ENCODE measurements around the gene NPIPA7. TPM values are rescaled to one million over a fixed set of nuclear protein-coding genes. Genes with fewer than 3 reads are reported as not detected.
"Not testable (repeated sequence)": the region's sequence is repeated elsewhere in the genome, so short reads cannot be mapped to it uniquely, and the experiment has no call there.

NPIPA7 gene
- total RNA-seq, 3 donors from 2014 or later, result 4.1 to 8.8 (median 4.6) TPM

- H3K4me3 ChIP-seq; H3K4me1 ChIP-seq (ENCODE audit: low read depth); H3K9me3 ChIP-seq; intact Hi-C loops (cut with DNase I, micrococcal nuclease); ATAC-seq; DNase-seq; H3K36me3 ChIP-seq (ENCODE audit: low read depth): not testable (repeated sequence)
Measured at GRCh38 chr16:16399685-16400084, 20.7 kb downstream of the NPIPA7 start.

- H3K9me3 ChIP-seq; ATAC-seq; H3K36me3 ChIP-seq (ENCODE audit: low read depth); DNase-seq; intact Hi-C loops (cut with DNase I, micrococcal nuclease); H3K4me3 ChIP-seq; H3K4me1 ChIP-seq (ENCODE audit: low read depth): not testable (repeated sequence)
Measured at GRCh38 chr16:16402333-16402732, 23.4 kb downstream of the NPIPA7 start.

GRCh38 chr16:16404283-16404682 is 25.3 kb downstream of the NPIPA7 start:
- H3K4me1 ChIP-seq (ENCODE audit: low read depth); ATAC-seq; H3K9me3 ChIP-seq; intact Hi-C loops (cut with DNase I, micrococcal nuclease); H3K36me3 ChIP-seq (ENCODE audit: low read depth); DNase-seq; H3K4me3 ChIP-seq: not testable (repeated sequence)

- H3K36me3 ChIP-seq (ENCODE audit: low read depth); H3K4me1 ChIP-seq (ENCODE audit: low read depth); ATAC-seq; intact Hi-C loops (cut with DNase I, micrococcal nuclease); DNase-seq; H3K9me3 ChIP-seq; H3K4me3 ChIP-seq: not testable (repeated sequence)
Measured at GRCh38 chr16:16405421-16405820, 26.5 kb downstream of the NPIPA7 start.

GRCh38 chr16:16408430-16408829 is 29.5 kb downstream of the NPIPA7 start:
- ATAC-seq; DNase-seq; H3K4me1 ChIP-seq (ENCODE audit: low read depth); H3K36me3 ChIP-seq (ENCODE audit: low read depth); intact Hi-C loops (cut with DNase I, micrococcal nuclease); H3K9me3 ChIP-seq; H3K4me3 ChIP-seq: not testable (repeated sequence)

- ATAC-seq; intact Hi-C loops (cut with DNase I, micrococcal nuclease): not testable (repeated sequence)
Measured at GRCh38 chr16:16413773-16414172, 34.8 kb downstream of the NPIPA7 start.

GRCh38 chr16:16417071-16417470 is 38.1 kb downstream of the NPIPA7 start:
- DNase-seq; H3K4me1 ChIP-seq (ENCODE audit: low read depth); H3K9me3 ChIP-seq; ATAC-seq; intact Hi-C loops (cut with DNase I, micrococcal nuclease); H3K4me3 ChIP-seq; H3K36me3 ChIP-seq (ENCODE audit: low read depth): not testable (repeated sequence)

More at GRCh38 chr16:16413773-16414172, 34.8 kb downstream of the NPIPA7 start:
- H3K4me1 ChIP-seq (ENCODE audit: low read depth); H3K4me3 ChIP-seq; H3K9me3 ChIP-seq; DNase-seq; H3K36me3 ChIP-seq (ENCODE audit: low read depth): not testable (repeated sequence)

GRCh38 chr16:16417914-16418544 is 39.1 kb downstream of the NPIPA7 start:
- H3K4me3 ChIP-seq; intact Hi-C loops (cut with DNase I, micrococcal nuclease); H3K4me1 ChIP-seq (ENCODE audit: low read depth); H3K36me3 ChIP-seq (ENCODE audit: low read depth); DNase-seq; H3K9me3 ChIP-seq; ATAC-seq: not testable (repeated sequence)

GRCh38 chr16:16420515-16420914 is 41.6 kb downstream of the NPIPA7 start:
- ATAC-seq; H3K4me1 ChIP-seq (ENCODE audit: low read depth); H3K9me3 ChIP-seq; H3K4me3 ChIP-seq; intact Hi-C loops (cut with DNase I, micrococcal nuclease); H3K36me3 ChIP-seq (ENCODE audit: low read depth); DNase-seq: not testable (repeated sequence)

GRCh38 chr16:16425146-16425545 is 46.2 kb downstream of the NPIPA7 start:
- DNase-seq, ATAC-seq: not testable (repeated sequence)

GRCh38 chr16:16431135-16431534 is 52.2 kb downstream of the NPIPA7 start:
- DNase-seq; H3K4me3 ChIP-seq; H3K4me1 ChIP-seq (ENCODE audit: low read depth); ATAC-seq; intact Hi-C loops (cut with DNase I, micrococcal nuclease); H3K36me3 ChIP-seq (ENCODE audit: low read depth); H3K9me3 ChIP-seq: not testable (repeated sequence)

More at GRCh38 chr16:16425146-16425545, 46.2 kb downstream of the NPIPA7 start:
- H3K4me3 ChIP-seq; H3K36me3 ChIP-seq (ENCODE audit: low read depth); H3K4me1 ChIP-seq (ENCODE audit: low read depth); H3K9me3 ChIP-seq; intact Hi-C loops (cut with DNase I, micrococcal nuclease): not testable (repeated sequence)

- H3K4me3 ChIP-seq; H3K36me3 ChIP-seq (ENCODE audit: low read depth); H3K4me1 ChIP-seq (ENCODE audit: low read depth); ATAC-seq; H3K9me3 ChIP-seq; intact Hi-C loops (cut with DNase I, micrococcal nuclease); DNase-seq: not testable (repeated sequence)
Measured at GRCh38 chr16:16434711-16435110, 55.8 kb downstream of the NPIPA7 start.

GRCh38 chr16:16441401-16441800 is 62.5 kb downstream of the NPIPA7 start:
- H3K4me3 ChIP-seq; H3K9me3 ChIP-seq; H3K36me3 ChIP-seq (ENCODE audit: low read depth); H3K4me1 ChIP-seq (ENCODE audit: low read depth); ATAC-seq; intact Hi-C loops (cut with DNase I, micrococcal nuclease); DNase-seq: not testable (repeated sequence)

Measured in mucosa of descending colon (tissue), 3 donors.